Testis (tissue), 3 donors: ENCODE data around the gene FANCE. TPM values are rescaled to one million over a fixed set of nuclear protein-coding genes. Genes with fewer than 3 reads are reported as not detected.

Experiments
- DNase-seq: peaks from one replicate; pipeline ENCODE4 v3.0.0-alpha.2; 2019
- H3K27ac ChIP-seq, 2 donors: fragments of 200-600 bp; sonication (generic); one replicate each; pipeline ENCODE4 v1.5.1; 2019
- H3K27me3 ChIP-seq: fragments of 200-600 bp; sonication (generic); one replicate; pipeline ENCODE4 v1.5.1; 2019
- H3K36me3 ChIP-seq: fragments of 200-600 bp; sonication (generic); one replicate; pipeline ENCODE4 v1.5.1; 2017; ENCODE audit warnings: low read depth; ENCODE audit errors: missing control alignments
- H3K4me1 ChIP-seq: fragments of 200-600 bp; sonication (generic); one replicate; pipeline ENCODE4 v1.5.1; 2019
- H3K4me3 ChIP-seq, 2 donors: fragments of 200-600 bp; sonication (generic); one replicate each; pipeline ENCODE4 v1.5.1; 2017 to 2019
- H3K9me3 ChIP-seq: fragments of 200-600 bp; sonication (generic); one replicate; pipeline ENCODE4 v1.5.1; 2017
- POLR2A ChIP-seq: fragments of 450-650 bp; IDR thresholded peaks from one replicate; pipeline ENCODE4 v1.6.1; 2017; ENCODE audit warnings: antibody characterized with exemption, mild to moderate bottlenecking, moderate library complexity
- WGBS, 2 donors: methylation state at CpG; one replicate each; pipeline ENCODE4 v1.1.5; 2018; 5-methylcytosine and 5-hydroxymethylcytosine counted together
- intact Hi-C: fragments of 100-400 bp; cut with DNase I; formaldehyde crosslinking; loops from one replicate; pipeline ENCODE4 v1.15.1; 2023; ENCODE audit warnings: low total_unique reads
- polyA plus RNA-seq: library from polyadenylated mRNA; stranded (reverse); fragments of 350-450 nt; fragmentation: Illumina TruSeq; extraction: RNeasy Lipid Tissue Mini Kit (QIAGEN cat#74804); gene quantifications from one replicate; pipeline ENCODE4 v1.2.3, GENCODE V29; 2014; ENCODE audit warnings: low read depth, low replicate concordance; ENCODE audit not compliant: insufficient read depth
- total RNA-seq, 2 donors: library from RNA; depleted of rRNA; stranded (reverse); fragments of >200 nt; gene quantifications; one replicate each; pipeline ENCODE4 v1.2.3, GENCODE V29; 2016
- TF ChIP-seq, protein P1 (sequence below), 3 experiments: fragments of 450-650 bp in 2 of 3; fragments of 200-600 bp in 1 of 3; sonication (generic) in 1 of 3; IDR thresholded peaks; one replicate each; pipeline ENCODE4 v1.5.1; 2016 to 2019; ENCODE audit warnings: antibody characterized with exemption in 3 of 3, mild to moderate bottlenecking in 2 of 3, moderate library complexity in 1 of 3

The FANCE gene
- total and polyA plus RNA-seq, 3 donors from 2014 or later: 14.1 to 18.0 (median 15.0) TPM

DNA sequence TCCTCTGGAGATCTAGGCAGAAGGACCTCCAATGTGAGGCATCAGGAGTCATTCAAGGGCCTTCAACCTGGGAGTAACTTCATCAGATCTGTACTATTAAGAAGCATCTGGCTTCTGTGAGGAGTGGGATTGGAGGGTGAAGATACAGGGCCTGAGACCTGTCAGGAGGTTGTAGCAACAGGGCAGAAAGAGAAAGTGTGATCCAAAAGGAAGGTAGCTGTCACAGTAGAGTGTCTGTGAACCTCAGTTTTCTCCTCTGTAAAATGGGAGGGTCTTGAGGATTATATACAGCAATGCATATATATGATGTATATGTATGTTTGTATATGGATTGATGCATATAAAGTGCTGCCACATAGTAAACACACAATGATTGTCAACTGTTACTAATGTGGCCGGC lies 13.5 kb downstream of the FANCE start:
- no peak overlapping the region for H3K27ac ChIP-seq
- H3K27me3 ChIP-seq: no peaks in the 10 kb centered on the region
- TF ChIP-seq, protein P1, sequence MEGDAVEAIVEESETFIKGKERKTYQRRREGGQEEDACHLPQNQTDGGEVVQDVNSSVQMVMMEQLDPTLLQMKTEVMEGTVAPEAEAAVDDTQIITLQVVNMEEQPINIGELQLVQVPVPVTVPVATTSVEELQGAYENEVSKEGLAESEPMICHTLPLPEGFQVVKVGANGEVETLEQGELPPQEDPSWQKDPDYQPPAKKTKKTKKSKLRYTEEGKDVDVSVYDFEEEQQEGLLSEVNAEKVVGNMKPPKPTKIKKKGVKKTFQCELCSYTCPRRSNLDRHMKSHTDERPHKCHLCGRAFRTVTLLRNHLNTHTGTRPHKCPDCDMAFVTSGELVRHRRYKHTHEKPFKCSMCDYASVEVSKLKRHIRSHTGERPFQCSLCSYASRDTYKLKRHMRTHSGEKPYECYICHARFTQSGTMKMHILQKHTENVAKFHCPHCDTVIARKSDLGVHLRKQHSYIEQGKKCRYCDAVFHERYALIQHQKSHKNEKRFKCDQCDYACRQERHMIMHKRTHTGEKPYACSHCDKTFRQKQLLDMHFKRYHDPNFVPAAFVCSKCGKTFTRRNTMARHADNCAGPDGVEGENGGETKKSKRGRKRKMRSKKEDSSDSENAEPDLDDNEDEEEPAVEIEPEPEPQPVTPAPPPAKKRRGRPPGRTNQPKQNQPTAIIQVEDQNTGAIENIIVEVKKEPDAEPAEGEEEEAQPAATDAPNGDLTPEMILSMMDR (IDR thresholded peaks at IDR 0.05): no peak
- no peak for TF ChIP-seq POLR2A
- intact Hi-C loops: no loop called here
- no peaks in the 10 kb centered on the region for H3K36me3 ChIP-seq
- no peak for DNase-seq
- 86 to 95% methylated on average over 1 of the region's 1 CpG for WGBS, 2 donors
- H3K4me3 ChIP-seq: no peak overlapping the region
- H3K4me1 ChIP-seq: peaks cover 15% of the 10 kb centered on the region
- no peaks in the 10 kb centered on the region for H3K9me3 ChIP-seq

DNA sequence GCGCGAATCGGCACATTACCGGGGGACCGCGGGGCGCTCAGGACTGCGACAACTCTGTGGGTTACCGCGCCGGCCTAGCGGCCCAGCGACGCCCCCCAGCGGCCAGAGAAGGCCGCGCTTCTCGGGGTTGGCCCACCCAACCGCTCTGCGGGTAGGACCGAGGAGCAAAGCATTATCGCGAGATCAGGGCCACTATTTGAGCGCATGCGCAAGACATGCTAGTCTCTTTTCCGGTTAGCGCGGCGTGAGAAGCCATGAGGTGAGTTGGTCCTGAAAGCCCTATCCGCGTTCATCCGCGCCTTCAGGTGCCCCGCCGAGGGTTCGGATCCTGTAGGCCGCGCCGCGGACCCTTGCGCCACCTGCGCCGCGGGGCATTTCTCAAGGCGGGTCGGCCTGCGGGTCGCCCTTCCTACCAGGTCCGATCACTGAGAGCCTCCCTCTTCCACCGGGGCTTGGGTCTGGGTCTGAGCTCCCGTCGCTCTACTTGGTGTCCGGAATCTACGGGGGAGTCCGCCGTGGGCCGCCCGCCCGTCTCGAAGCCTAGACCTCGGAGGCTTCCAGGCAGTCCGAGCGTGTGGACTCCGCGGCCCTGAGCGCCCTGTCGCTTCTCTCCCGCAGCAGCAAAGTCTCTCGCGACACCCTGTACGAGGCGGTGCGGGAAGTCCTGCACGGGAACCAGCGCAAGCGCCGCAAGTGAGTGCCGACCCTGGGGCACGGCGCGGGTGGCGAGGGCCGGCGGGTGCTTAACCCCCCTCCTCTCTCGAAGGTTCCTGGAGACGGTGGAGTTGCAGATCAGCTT lies 16.2 kb downstream of the FANCE start, which contains the start of gene RPL10A:
Gene RPL10A (plus strand): TSS at position 221 of the 799 bp plus-strand sequence. CDS start 34 bp downstream, at position 255.
- Histone ChIP-seq H3K9me3 (no peaks in the 10 kb centered on the region), H3K36me3 (no peaks in the 10 kb centered on the region), H3K27ac (peak within 1 kb of the TSS; percentile 83 to 84), H3K4me1 (peaks cover 29% of the 10 kb centered on the region), H3K27me3 (no peaks in the 10 kb centered on the region), H3K4me3 (peak within 1 kb of the TSS; percentile 73 to 87)
- intact Hi-C loops: no loop called here
- 0% methylated on average over 39 to 69 of the region's 86 CpGs for WGBS, 2 donors
- TF ChIP-seq, protein P1 (IDR thresholded peaks at IDR 0.05): peak; percentile 96 to 98 (median 96)
- peak; percentile 77 for TF ChIP-seq POLR2A
- peak; percentile 98 for DNase-seq

DNA sequence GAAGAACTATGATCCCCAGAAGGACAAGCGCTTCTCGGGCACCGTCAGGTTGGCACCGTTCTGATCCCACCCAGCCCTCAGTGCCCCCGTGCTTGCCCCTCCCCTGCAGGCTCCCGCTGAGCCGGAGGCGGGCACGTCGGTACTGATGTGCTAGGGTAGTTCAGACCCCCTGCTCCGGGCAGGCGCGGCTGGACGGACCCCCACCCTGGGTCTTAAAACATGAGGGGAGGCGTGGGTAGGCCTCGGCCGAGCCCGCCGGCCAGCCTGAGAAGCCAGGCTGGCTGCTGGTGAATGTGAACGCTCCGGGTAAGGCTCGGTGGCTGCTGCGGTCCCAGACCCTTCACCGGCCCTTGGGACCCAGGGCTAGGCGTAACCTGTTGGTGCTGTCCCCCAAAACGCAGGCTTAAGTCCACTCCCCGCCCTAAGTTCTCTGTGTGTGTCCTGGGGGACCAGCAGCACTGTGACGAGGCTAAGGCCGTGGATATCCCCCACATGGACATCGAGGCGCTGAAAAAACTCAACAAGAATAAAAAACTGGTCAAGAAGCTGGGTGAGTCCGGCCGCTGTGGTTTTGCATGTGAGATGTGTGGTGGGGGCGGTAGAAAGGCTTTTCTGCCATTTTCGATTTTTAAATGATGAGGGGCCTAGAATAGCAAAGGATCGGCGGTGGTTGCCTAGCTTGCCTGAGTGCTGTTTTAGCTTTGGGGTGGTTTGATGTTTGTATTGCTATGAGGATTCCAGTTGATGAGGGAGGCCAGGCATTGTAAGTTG lies 17.0 kb downstream of the FANCE start:
- peaks cover 29% of the 10 kb centered on the region for H3K4me1 ChIP-seq
- no peak for TF ChIP-seq POLR2A
- TF ChIP-seq, protein P1 (IDR thresholded peaks at IDR 0.05): no peak
- no peaks in the 10 kb centered on the region for H3K9me3 ChIP-seq
- H3K27ac ChIP-seq: peak overlapping the region; percentile 83 to 84
- no peak for DNase-seq
- H3K27me3 ChIP-seq: no peaks in the 10 kb centered on the region
- no peaks in the 10 kb centered on the region for H3K36me3 ChIP-seq
- intact Hi-C loops: no loop called here
- H3K4me3 ChIP-seq: peak overlapping the region; percentile 73 to 87
- 2 to 3% methylated on average over 13 to 37 of the region's 37 CpGs for whole genome bisulfite sequencing, 2 donors

DNA sequence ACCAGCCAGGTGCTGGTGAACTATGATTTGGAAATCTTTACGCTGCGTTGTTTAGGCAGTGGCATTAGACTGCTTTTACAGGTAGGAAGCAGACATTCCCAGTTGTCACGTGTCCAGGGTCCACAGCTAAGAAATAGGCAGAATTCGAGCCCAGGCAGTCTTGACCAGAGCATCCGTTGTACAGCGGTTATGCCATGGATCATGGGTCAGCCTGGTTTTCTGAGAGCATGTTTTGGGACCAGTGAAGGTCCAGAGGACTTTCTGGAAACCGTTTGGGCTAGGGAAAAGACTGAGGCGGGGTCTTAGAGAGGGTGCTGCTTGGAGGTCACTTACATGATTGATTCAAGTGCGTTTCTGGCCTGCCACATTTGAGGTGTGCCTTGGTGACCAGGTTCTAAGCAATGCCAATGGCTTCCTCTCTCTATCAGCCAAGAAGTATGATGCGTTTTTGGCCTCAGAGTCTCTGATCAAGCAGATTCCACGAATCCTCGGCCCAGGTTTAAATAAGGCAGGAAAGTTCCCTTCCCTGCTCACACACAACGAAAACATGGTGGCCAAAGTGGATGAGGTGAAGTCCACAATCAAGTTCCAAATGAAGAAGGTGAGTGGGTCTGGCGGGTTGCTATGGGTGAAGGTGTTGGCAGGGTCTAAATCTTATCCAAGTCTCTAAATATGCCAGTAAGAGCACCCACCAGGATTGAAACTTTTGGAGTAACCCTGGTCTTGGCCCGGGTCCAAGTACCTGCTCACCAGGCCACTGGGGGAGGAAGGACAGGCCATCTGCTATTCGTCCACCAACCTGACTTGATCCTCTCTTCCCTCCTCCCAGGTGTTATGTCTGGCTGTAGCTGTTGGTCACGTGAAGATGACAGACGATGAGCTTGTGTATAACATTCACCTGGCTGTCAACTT lies 17.9 kb downstream of the FANCE start:
- no peak for DNase-seq
- Histone ChIP-seq H3K27ac (peak overlapping the region in 1 of 2 donors; percentile 84), H3K4me3 (peak overlapping the region; percentile 73 to 87), H3K36me3 (no peaks in the 10 kb centered on the region), H3K27me3 (no peaks in the 10 kb centered on the region), H3K9me3 (no peaks in the 10 kb centered on the region), H3K4me1 (peaks cover 29% of the 10 kb centered on the region)
- 44 to 47% methylated on average over 18 of the region's 18 CpGs for WGBS, 2 donors
- TF ChIP-seq, protein P1 (IDR thresholded peaks at IDR 0.05): no peak
- TF ChIP-seq POLR2A: no peak
- intact Hi-C loops: no loop called here
